OCI-LY3 (cell line): ENCODE results near the gene SATB2.

Source experiments
- CTCF ChIP-seq: fragments of 200-600, 300-600 bp; sonication (generic); IDR thresholded peaks from 2 replicates; pipeline ENCODE4 v1.5.1; 2014; ENCODE audit warnings: antibody characterized with exemption, low read length, low read depth
- EZH2phosphoT487 ChIP-seq: fragments of 200-600 bp; shearing (Covaris generic); IDR thresholded peaks from 2 replicates; pipeline ENCODE4 v1.6.1; 2018; ENCODE audit warnings: antibody characterized with exemption, mixed run types, low read depth

- no peak for TF ChIP-seq CTCF
- no peak for TF ChIP-seq EZH2phosphoT487
These were observed 7.7 kb upstream of the SATB2 start for GRCh38 chr2:199465390-199465789.
